8988T (cell line): ENCODE measurements around the gene CENPB.
A peak's percentile ranks its signal among the peaks of the same experiment; 100 is the strongest.

Source experiments
- DNase-seq: peaks from one replicate; pipeline ENCODE4 v3.0.0; 2011

The CENPB gene

DNA sequence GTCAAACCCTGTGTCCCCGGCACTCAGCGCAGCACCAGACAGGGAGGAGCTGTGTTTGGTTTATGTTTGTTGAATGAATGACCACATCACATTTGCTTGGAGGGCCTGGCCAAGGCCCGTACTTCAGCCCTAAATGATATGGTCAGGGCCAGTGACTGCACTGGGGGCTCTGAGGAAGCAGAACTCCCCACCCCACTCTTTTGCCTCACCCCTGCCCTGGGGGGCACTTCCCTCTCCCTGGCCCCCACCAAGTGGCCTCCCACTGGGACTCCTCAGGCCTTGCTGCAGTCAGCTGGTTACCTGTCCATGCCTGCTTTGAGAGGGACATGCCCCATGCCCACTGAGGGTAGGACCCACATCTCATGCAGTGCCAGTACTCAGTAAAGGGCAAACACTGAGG, 21.9 kb downstream of the CENPB start:
- no peak for DNase-seq

DNA sequence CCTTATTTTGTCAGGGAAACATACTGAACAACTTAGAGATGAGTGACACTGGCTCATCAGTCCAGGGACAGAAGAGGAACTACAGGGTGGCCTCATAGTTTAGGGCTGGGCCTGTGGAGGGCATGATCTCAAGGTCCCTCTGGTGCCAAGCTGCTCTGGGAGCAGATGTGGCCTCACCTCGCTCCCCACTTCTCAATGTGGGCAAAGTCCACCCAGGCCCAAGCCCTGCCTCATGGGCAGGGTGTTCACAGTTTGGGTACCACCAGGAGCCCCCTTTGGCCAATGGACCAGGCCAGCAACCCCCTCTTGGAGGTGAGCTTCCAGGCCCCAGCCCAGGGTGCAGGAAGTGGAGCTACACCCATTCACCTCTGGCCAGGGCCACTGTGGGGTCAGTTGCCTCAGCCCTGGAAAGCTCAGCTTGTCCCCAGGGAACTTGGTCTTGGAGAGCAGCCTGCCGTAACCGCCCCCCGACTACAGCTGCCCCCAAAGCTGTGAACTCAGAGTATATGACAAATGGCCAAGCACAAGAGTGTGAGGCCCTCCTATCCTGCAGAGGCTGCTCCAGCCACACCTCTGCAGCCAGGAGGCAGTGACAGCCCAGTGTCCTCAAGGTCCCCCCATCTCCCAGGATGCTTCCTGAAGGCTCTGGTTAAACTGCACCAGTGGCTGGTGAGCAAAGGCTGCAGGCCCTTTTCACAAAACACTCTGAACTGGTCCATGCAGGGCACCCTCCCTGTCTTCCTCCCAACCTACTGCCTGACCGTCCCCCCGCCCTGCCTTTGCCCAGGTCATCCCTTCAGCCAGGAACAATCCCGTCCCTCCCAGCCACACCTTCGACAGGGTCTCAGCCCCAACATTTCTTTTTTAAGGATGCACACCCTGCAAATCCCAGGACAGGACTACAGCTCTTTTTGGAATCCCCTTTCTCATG, 22.6 kb downstream of the CENPB start:
- no peak for DNase-seq

DNA sequence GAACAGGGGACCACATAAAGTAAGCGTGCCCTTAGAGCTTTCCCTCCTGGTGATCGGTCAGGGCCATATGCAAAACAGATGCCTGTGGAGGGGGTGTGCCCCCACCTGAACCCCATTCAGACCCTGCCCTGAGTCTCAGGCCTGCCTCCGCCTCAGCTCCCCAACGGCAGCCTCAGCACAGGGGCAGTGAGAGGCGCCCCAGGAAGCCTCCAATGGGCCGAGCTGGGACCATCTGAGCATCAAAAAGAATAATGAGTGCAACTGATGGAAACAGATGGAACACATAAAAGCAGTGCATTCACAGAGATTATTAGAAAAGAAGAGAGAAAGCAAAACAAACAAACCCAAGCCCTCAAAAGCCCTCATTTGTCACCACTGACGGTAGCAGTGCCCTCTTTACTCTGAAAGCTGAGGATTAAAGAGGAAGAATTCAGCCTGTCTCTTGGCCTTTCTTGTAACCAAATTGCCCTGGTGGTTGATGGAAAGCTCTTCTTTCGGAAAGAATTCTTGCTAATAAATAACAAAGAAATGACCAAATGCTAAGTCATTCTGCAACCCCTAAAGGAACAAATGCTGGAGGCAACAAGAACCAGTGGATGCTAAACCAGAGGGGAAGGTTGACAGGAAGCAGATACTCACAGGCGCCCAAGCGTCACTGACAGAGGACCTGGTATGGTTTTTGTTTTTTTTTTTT, 25.7 kb downstream of the CENPB start:
- DNase-seq: no peak

DNA sequence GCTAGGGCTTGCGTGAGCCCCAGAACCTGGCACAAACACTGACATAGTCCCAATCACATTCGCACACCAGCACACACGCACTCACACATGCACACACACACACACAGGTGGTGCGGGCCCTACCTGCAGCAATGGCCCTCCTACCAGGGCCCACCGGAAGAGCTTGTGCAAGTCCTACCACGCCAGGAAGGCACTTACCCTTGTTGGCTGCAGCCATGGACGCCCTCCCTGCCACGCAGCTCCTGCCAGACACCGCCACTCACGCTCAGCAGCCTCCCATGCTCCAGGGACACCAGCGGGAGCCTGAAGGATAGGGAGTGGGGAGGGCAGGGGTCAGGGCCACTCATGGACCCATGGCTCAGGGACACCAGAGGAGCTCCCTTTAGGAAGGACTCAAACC, 26.7 kb downstream of the CENPB start:
- no peak for DNase-seq

DNA sequence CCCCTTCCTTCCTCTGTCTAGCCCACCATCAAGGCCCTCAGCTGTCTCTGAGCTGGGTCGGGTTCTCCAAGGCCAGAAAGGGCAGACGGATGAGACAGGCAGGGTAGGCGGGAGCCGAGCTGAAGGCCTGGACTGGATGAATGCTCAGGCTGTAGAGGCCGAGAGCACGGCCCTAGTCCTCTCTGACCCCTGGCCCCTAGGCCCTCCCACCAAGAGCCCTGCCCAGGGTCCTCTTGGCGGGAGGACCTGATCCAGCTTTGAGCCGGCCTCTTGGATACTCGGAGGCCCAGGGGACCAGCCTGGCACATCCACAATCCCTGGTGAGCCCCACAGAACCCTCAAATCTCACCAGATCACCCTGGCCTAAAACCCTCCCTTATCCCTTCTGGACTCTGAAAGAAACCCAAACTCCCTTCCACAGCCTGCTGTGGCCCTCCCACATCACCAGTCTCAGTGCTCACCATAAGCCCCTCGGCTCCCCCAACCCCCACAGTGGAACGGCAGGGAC, 27.2 kb downstream of the CENPB start:
- DNase-seq: no peak

DNA sequence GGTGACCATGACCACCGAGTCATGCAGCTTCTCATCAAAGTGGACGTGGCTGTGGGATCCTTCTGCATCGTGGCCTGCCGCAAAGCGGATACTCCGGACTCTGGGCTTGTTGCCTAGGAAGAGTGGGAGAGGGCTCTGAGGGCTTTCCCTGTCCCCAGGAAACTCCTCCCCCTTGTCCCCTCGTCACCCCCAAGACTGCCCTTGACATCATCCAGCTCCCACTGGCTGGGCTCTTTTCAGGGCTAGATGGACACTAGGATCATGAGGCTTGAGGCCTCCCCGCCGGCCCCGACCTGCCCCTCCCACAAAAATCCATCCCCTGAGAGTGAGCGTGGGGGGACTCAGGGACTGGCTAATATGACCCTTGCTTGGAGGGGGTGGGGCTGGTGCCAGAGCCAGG, 28.0 kb downstream of the CENPB start:
- DNase-seq: no peak

DNA sequence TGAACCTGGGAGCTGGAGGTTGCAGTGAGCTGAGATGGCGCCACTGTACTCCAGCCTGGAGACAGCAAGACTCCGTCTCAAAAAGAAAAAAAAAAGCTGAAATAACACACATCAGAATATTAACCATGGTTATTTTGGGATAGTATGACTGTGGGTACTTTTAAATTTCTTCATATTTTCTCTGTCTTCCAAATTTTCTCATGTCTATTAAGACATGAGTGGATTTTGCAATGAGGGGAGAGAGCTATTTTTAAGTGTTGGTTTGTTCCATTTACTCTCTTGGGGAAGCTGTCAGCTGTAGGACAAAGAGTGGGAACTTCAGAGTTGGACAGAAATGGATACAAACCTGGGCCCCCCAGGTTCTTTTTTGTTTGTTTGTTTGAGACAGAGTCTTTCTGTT, 29.3 kb downstream of the CENPB start:
- no peak for DNase-seq

DNA sequence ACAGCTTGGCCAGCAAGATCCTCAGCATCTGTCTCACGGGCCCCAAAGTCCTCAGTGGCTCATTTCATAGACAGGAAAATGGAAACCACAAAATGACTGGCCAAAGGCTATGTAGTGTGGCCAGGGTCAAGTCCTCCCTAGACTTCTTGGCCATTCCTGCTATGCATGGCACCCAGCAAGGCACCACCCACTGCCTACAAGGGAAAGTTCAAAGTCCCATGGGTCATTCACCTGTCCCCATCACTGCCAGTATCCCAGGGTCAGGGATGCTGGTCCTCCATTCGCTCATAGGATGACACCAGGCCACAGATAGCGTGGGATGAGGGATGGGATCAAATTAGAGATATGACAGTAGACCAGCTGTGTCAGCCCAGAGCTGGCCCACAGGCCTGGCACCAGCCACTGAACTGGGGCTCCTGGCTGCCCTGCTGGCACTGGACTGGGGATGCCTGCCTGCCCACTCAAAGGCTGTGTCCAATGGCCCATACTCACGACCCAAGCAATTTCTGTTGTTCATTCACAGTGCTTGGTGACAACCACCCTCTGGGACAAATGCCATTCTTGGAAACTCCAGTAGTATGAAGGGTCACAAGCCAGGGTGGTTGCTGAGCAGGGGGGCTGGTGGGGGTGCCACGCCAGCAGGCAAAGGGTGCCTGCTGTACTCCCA, 30.6 kb downstream of the CENPB start:
- no peak for DNase-seq

DNA sequence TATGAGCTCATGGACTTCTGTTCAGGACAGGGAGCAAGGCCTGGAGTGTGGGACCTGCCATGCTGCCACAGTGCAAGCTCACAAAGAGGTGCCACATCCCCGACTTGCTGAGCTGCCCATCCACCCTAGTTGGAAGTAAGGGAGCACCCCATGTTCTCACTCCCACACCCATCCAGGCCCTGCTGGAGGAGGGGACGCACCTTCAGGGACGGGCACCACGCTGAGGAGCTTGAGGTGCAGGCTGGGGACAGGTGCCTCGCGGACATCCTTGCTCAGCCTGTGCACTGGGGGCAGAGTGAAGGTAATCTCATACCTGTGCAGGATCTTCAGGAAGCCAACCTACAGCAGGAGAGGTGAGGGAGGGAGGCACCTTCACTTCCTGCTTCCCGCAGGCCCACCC, 31.3 kb downstream of the CENPB start:
- DNase-seq: no peak

DNA sequence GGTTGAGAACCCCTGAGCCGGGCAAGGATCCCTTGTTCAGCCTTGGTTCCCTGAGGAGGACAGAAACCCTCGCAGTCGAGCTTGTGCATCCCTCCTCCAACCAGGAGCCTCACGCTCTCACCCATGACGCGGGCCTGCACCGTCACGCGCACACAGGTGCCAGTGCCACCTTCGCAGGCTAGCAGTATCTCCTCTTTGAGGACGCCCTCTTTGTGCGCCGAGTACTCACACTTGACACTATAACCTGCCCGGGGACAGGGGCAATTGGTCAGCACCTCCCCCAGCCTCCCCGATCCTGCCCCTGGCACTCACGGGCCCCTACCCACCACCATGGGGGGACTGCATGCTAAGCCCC, 32.3 kb downstream of the CENPB start:
- DNase-seq: no peak

DNA sequence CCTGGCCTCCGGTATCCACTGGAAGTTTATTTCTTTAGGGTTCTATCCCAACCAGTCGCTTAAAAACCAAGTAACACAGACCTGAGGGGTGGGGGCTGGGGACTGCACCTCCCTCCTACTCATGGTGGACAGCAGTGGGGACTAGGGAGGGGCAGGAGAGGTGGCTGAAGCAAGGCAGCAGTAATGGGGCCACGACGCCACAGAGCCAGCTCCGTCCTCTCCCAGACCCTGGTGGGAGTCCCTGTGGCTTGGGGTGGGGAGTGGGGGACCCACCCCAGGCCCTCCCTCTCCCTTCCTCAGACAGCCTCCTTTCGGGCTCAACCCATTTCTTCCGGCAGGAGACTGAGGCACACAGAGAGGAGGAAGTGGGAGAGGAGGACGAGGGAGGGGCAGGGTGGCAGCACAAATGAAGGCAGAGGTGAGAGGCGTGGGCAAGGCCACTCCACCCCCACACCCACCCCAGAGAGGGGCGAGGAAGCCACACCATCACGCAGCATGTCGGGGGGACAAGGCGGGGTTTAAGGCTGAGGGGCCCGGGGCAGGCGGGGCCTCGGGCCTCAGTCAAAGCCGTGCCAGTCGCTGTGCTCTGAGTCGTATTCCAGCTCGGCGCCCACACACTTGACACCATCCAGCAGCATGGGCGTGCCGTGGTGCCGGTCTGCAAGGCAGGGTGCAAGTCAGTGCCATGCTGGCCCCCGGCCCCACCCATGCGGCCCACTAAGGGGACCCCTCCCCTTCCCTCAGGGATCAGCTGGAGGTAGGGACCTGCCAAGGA, 32.9 kb downstream of the CENPB start:
- DNase-seq: no peak

DNA sequence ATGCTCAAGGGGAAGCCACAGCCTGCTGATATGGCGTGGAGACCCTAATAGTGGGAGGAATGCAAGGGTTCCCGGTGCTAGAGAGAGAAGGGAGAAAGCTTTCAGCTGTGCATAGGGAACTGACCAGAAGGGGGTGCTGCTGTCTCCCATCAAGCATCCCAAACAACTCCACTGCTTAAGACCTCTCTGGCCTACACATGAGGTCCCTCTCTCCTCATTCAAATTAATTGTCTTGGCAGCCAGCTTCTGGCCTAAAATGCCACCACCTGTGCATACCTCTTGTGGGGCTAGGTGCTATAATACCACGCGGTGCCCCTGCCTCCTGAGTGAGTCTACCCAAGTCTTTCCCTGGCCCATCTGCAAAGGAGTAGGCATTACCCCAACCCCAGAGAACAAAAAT, 33.4 kb downstream of the CENPB start:
- DNase-seq: peak; percentile 94

DNA sequence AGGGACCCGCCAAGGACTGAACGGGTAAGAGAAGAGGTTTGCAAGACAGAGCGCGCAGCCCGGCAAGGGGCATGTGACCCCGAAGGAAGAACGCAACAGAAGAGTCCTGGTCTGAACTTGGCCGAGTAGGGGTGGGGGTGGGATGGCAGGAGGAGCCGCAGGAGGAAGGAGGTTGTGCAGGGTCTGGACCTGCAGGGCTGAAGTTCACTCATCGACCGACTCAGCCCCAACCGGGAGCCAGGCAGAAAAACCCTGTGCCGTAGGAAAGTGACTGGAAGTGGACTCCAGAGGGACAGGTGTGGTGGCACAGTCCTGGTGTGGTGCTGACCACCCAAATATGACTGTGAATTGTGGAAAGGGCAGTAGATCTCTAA, 34.2 kb downstream of the CENPB start:
- no peak for DNase-seq

DNA sequence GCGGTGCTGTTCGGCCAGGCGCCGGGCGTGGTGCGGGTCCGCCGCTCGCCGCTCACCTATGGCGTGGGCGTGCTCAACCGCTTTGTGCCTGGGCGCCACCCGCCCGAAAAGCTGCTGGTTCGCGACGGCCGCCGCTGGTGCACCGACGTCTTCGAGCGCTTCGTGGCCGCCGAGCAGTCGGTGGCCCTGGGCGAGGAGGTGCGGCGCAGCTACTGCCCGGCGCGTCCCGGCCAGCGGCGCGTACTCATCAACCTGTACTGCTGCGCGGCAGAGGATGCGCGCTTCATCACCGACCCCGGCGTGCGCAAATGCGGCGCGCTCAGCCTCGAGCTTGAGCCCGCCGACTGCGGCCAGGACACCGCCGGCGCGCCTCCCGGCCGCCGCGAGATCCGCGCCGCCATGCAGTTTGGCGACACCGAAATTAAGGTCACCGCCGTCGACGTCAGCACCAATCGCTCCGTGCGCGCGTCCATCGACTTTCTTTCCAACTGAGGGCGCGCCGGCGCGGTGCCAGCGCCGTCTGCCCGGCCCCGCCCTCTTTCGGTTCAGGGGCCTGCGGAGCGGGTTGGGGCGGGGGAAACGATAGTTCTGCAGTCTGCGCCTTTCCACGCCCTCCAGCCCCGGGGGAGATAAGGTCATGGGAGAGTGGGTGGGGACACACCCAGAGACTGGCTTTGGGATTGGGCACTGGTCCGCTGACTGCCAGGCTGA, 34.7 kb downstream of the CENPB start:
- DNase-seq: no peak

DNA sequence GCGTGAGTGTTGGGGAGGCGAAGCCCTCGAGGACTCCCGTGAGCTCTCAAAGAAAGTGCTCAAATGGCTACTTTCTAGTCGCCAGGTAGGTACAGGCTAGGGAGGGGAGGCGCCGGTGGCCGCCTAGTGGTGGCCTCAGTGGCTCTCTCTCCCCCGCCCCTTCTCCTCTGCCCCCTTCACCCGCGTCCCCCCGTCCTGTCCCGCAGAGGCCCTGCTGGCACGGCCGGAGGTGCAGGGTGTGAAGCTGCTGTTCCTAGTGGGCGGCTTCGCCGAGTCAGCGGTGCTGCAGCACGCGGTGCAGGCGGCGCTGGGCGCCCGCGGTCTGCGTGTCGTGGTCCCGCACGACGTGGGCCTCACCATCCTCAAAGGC, 35.2 kb downstream of the CENPB start:
- DNase-seq: no peak

DNA sequence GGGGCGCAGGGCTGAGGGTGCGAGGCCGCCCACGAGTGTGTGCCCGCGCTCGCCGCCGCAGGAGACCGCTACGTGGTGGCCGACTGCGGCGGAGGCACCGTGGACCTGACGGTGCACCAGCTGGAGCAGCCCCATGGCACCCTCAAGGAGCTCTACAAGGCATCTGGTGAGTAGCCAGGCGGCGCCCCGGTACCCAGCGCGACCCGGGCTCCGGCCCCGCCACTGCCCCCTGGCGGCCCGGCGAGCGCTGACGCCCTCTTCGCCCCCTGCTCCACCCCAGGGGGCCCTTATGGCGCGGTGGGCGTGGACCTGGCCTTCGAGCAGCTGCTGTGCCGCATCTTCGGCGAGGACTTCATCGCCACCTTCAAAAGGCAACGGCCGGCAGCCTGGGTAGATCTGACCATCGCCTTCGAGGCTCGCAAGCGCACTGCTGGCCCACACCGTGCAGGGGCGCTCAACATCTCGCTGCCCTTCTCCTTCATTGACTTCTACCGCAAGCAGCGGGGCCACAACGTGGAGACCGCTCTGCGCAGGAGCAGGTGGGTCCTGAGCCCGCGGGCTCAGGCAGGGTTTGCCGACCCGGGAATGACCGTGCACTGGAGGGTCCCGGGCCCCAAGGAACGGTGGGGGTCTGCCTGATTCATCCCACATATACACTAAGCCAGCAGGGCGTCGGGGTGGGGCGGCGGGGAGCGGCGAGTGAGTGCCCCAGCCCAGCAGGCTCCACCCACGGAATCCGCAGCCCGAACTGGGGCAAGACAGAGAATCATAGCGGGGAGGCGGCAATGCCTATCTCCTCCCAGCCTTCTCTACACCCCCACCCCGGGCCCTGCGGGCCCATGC, 36.6 kb downstream of the CENPB start:
- DNase-seq: peak; percentile 97

DNA sequence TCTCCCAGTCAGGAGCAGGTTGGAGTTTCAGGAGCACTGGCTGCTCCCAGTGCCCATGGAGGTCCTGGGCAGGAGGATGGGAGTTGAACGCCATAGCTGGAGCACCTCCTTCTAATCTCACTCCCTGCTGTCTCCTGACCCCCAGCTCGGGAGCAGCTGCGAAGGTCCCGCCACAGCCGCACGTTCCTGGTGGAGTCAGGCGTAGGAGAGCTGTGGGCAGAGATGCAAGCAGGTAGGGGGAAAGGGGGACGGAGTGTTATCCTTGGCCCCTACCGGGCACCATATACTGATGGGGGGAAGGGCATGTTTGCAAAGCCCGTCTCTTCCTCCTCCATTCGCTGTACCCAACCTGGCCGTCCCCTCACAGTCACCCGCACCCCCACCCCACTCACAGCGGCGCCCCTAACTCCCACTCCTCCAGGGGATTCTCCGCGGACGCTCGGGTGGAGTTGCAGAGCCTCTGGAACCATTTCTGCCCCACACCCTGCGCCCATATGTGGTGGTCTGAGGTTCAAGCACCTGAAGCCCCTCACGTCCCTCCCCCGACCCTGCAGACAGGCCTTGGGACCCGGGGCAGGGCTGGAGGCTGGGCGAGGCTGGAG, 37.4 kb downstream of the CENPB start:
- DNase-seq: peak; percentile 32

DNA sequence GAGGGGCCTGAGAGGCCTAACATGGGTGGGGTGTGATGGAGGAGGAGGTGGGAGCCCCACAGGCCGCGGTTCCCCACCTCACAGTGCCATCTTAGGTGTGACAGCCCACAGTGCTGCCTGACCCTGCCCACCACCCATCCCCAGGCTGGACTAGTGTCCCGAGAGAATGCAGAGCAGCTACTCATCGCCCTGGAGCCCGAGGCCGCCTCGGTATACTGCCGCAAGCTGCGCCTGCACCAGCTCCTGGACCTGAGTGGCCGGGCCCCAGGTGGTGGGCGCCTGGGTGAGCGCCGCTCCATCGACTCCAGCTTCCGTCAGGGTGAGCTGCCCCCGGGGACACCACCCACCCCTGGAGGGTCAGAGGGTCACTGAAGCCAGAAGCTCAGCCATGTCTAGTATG, 38.5 kb downstream of the CENPB start:
- DNase-seq: no peak

DNA sequence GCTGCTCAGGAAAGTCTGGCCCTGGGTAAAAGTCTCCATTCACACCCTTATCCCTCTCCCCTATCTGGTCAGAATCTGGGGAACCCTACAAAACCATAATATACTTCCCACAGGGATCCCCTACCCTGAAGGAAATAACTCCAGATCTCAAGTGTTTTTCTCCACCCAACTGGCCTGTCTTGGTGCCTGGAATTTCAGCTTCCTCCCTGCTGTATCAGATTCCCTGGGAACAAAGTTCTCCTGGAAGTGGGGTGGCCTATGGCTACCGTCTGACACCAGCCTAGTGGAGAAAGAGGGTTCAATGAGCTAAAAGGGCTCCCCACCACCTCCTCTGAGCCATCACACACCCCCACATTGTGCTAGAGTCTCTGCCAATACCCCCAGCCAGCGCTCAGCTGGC, 39.1 kb downstream of the CENPB start:
- no peak for DNase-seq

DNA sequence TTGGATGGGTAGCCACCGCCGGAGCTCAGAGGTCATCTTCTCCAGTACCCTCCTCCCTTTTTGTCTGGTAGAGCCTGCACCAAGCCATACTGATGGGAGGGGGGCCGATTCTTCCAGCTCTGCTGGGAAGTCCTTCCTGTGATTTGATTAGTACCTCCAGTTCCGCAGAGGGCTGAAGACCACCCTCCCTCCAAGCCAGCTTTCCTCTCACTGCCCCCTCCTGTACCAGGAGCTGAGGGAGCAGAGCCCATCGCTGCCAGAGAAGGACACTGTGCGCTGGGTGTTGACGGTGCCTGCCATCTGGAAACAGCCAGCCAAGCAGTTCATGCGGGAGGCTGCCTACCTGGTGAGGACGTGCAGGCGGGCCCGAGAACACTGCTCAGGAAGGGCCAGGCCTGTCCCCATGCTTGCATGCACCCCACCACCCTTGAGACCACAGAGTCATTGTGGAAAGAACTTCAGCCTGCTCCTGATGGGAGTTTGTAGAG, 40.8 kb downstream of the CENPB start:
- DNase-seq: no peak
